ENCODE data around the gene SPATA2.
"Not testable (repeated sequence)": the region's sequence is repeated elsewhere in the genome, so short reads cannot be mapped to it uniquely, and the experiment has no call there.

The SPATA2 gene, protein sequence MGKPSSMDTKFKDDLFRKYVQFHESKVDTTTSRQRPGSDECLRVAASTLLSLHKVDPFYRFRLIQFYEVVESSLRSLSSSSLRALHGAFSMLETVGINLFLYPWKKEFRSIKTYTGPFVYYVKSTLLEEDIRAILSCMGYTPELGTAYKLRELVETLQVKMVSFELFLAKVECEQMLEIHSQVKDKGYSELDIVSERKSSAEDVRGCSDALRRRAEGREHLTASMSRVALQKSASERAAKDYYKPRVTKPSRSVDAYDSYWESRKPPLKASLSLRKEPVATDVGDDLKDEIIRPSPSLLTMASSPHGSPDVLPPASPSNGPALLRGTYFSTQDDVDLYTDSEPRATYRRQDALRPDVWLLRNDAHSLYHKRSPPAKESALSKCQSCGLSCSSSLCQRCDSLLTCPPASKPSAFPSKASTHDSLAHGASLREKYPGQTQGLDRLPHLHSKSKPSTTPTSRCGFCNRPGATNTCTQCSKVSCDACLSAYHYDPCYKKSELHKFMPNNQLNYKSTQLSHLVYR

DNA sequence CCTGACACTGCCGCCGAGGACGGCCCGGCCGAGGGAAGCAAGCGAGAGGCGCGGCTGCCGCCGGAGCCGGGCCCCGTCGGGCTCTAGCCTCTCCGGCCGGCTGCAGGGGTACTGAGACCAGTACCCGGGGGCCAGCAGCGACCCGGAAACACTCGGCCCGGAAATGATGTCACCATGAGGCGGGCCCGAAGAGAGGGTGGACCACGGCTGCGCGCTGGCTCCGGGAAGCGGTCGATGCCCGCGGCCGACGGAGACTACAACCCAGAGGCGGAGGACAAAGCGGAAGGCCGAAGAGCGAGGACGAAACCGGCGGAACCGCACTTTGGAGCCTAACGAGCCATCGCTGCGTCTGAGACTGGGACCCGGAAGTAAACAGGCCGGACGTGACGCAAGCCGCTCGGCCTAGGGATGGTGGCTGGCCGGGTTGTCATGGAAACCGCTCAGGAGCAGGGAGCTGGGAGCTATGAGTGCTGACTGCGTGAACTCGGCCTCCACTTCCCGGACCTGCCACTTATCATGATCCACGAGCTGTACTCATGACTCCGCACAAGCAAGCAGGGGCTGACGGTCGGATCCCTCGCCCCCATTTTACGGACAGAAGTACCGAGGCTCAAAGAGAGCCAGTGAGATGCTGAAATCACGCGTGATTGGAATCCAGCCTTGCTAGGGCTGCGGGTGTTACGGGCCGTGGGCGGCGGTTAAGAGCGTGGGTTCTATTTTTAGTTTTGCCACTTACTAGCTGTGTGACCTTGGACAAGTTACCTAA lies at the start of gene SPATA2:
Gene SPATA2, minus strand, starts transcription at position 150 of the 766 bp plus-strand sequence. CDS start 7,039 bp downstream, outside the sequence.
- peak; percentile 97 to 98 (median 98) for DNase-seq

DNA sequence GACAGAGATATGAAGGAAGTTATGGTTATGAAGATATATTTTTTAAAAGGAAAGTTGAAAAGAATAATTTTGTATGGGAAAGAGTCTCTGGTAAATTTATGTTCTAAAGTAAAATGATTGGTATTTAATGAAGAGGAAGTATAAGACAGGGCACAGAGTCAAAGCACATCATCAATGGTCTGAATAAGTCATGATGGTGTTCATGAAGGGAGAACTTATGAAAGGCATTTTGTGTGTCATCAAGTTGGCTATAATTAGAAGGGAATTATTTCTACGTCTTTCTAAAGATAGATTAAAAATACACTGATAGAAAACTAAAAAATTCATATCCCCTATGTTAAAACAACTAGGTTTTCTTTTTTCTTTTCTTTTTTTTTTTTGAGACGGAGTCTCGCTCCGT lies 46.1 kb upstream of the SPATA2 start:
- DNase-seq = peak in 2 of 3 donors; percentile 45 to 61

DNA sequence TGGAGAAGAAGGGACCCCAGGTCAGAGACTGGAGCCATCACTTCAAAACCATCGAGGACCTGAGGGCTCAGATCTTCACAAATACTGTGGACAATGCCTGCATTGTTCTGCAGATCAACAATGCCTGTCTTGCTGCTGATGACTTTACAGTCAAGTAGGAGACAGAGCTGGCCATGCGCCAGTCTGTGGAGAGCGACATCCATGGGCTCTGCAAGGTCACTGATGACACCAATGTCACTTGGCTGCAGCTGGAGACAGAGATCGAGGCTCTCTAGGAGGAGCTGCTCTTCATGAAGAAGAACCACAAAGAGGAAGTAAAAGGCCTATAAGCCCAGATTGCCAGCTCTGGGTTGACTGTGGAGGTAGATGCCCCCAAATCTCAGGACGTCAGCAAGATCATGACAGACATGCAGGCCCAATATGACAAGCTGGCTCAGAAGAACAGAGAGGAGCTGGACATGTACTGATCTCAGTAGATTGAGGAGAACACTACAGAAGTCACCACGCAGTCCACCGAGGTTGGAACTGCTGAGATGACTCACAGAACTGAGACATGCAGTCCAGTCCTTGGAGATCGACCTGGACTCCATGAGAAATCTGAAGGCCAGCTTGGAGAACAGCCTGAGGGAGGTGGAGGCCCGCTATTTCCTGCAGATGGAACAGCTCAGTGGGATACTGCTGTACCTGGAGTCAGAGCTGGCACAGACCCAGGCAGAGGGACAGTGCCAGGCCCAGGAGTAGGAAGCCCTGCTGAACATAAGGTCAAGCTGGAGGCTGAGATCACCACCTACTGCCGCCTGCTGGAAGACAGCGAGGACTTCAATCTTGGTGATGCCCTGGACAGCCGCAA lies 42.0 kb upstream of the SPATA2 start:
- DNase-seq = peak in 2 of 3 donors; percentile 21 to 27

DNA sequence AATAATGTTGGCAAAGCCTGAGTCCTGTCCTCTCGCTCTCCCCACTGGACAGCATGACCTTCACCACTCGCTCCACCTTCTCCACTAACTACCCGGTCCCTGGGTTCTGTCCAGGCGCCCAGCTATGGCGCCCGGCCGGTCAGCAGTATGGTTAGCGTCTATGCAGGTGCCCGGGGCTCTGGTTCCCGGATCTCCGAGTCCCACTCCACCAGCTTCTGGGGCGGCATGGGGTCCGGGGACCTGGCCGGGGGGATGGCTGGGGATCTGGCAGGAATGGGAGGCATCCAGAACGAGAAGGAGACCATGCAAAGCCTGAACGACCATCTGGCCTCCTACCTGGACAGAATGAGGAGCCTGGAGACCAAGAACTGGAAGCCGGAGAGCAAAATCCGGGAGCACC lies 41.4 kb upstream of the SPATA2 start:
- no peak for DNase-seq

DNA sequence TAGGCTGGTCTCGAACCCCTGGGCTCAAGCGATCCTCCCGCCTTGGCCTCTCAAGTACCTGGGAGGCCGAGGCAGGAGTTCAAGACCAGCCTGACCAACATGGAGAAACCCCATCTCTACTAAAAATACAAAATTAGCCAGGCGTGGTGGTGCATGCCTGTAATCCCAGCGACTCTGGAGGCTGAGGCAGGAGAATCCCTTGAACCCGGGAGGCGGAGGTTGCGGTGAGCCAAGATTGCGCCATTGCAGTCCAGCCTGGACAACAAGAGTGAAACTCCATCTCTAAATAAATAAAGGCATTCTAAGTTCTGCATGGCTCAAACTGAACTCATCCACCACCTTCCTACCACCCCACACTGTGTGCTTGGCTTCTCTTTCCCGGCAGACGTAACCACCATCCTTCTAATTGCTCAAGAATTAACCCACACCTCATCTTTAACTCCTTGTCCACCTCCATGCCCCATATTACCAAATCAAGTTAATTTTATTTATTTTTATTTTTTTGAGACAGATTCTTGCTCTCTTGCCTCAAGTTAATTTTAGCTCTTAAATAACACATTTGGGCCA lies 40.6 kb upstream of the SPATA2 start:
- DNase-seq = not testable (repeated sequence)

DNA sequence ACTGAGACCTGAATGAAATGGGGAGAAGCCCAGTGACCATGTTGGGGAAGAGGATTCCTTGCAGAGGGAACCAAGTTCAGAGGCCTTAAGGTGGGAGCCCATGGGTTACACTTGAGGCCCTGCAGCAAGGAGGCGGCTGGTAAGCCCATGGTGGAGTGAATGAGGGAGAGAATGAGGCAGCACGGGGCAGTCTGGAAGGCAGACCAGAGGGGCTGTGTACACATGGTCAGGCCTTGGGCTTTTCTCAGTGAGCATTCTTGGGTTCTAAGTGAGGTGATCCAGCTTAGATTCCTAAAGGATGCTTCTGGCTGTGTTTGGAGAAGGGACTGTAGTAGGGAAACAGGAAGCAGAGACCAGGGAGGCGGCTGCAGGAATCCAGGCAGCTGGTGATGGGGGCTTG lies 39.8 kb upstream of the SPATA2 start:
- no peak for DNase-seq

DNA sequence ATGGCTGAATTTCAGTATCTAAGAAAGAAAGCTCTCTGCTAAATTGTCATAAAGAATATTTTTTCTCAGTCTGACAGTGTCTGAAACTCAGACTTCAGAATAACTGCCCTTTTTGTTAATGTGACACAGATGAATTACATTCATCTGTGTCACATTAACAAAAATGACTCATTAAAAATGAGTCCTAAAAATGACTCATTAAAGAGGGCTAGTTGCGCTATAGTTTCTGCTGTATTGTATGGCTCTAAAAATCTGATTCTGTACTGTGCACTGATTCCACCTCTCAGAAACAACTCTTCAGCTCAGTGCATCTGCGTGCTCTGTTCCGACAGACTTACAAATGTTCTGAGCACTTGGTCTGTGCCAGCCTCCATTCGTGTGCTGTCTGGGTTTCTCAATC lies 35.8 kb upstream of the SPATA2 start:
- peak in 2 of 3 donors; percentile 42 to 65 for DNase-seq

DNA sequence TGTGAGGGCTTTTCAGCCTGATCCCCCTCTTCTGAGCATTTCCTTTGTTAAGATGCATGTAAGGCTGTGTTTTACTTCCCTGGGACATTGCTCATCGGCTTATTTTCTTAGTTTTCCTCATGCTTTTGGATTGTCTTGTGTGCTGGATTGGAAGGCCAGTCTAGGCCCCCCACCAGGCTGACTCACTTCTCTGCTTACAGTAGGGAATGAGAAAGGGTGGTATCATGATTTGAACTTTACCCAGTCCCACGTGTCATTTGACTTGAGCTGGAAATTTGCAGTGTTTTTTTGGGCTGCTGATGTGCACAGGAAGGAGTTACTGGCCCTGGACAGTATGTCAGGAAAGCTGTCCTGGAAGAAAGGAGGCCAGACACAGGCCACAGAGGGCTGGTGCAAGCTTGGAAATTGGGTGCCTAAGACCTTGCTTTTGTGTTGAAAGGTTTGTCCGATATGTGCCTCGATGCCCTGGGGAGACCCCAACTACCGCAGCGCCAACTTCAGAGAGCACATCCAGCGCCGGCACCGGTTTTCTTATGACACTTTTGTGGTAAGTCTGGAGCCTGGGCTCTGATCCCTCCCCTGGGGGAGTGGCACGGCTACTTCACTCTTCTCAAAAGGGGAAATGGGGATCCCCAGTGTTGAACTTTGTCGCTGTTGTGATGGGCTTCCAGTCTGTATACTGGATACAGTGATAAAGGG lies 33.6 kb upstream of the SPATA2 start:
- DNase-seq = peak in 1 of 3 donors; percentile 42

DNA sequence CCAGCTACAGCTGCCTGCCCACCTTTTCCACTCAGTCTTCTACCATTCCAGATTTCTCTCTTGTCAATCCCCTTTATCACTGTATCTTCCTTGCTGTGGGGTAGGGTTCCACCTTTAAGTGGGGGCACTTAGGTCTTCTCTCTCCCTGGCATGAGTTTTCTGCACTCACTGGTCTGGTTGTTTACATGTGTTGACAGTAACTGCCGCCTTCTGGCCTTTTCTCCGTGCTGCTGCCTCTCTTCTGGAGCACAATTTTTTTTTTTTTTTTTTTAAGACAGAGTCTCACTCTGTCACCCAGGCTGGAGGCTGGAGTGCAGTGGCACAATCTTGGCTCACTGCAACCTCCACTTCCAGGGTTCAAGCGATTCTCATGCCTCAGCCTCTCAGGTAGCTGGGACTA lies 32.8 kb upstream of the SPATA2 start:
- DNase-seq = no peak

DNA sequence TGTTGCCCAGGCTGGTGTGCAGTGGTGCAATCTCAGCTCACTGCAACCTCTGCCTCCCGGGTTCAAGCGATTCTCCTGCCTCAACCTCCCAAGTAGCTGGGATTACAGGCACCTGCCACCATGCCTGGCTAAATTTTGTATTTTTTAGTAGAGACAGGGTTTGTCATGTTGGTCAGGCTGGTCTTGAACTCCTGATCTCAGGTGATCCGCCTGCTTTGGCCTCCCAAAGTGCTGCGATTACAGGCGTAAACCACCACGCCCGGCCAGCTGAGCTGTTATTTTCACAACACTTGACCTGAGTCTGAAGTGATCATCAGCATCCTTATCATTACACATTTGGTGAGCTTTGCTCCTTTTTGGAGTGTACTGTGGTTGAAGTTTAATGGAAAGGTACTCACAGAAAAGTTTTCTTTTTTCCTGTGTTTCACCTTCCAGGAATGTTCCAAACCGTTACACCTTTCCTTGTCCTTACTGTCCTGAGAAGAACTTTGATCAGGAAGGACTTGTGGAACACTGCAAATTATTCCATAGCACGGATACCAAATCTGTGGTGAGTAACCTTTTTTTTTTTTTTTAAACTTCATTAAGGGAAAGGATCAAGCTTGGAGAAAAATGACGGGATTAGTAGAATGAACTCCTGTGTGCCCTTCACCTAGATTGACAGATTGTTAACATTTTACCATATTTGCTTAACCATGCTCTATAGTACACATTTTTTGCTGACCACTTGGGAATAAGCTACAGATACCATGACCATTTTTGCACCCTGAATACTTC lies 30.6 kb upstream of the SPATA2 start:
- no peak for DNase-seq

DNA sequence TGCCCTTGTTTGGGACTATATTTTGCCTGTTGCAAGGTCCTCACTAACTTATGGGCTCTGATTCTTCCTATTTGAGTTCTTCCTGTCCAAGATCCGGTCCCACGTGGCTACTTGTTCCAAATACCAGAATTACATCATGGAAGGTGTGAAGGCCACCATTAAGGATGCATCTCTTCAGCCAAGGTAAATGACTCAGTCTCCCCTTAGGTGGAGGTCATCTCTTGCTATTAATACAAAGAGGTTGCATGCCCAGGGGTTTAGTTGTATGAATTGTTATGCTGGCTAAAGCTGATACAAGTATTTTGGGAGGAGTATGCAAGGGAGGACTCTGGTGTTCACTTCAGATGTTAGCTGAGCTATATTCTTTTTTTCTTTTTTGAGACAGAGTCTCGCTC lies 30.0 kb upstream of the SPATA2 start:
- DNase-seq = no peak

DNA sequence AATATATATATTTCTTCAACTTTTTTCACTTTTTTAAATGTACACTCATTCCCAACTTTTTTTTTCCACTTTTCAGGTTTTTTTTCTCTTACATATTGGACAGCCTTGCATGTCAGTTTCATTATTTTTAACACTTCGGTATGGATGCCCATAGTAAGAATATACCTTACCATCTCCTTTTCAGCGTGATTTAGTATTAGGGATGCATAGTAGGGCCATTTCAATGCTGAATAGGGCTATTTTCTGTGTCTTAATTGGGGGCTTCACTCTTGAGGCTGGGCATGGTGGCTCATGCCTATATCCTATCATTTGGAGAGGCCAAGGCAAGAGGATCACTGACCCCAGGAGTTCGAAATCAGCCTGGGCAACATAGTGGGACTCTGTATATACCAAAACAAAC lies 27.6 kb upstream of the SPATA2 start:
- no peak for DNase-seq

DNA sequence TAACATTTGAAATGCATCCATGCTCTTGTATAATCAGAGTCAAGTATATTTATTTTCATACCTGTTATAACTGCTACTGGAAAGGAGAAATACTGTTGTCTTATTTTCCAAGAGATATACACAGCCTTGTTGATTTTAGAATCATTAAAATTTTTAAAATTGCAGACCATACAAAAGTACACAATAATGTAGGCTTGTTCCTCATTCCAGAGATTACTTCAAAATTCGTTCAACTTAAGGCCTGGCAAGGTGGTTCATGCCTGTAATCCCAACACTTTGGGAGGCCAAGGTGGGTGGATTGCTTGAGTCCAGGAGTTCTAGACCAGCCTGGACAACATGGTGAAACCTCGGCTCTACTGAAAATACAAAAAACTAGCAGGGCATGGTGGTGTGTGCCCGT lies 27.0 kb upstream of the SPATA2 start:
- no peak for DNase-seq

DNA sequence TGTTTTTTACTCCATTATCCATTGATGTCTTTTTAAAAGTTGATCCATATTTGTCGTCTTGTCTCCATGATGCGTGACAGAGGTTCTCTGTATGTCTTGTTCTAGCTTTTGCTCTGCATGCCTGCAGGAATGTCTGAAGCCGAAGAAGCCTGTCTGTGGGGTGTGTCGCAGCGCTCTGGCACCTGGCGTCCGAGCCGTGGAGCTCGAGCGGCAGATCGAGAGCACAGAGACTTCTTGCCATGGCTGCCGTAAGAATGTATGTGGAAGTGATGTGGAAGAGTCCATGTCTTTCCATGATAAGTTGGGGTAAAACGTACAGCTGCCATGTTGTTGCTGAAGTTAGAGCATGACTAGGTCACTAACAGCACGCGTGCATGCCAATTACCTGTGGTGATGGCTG lies 26.1 kb upstream of the SPATA2 start:
- DNase-seq = no peak

DNA sequence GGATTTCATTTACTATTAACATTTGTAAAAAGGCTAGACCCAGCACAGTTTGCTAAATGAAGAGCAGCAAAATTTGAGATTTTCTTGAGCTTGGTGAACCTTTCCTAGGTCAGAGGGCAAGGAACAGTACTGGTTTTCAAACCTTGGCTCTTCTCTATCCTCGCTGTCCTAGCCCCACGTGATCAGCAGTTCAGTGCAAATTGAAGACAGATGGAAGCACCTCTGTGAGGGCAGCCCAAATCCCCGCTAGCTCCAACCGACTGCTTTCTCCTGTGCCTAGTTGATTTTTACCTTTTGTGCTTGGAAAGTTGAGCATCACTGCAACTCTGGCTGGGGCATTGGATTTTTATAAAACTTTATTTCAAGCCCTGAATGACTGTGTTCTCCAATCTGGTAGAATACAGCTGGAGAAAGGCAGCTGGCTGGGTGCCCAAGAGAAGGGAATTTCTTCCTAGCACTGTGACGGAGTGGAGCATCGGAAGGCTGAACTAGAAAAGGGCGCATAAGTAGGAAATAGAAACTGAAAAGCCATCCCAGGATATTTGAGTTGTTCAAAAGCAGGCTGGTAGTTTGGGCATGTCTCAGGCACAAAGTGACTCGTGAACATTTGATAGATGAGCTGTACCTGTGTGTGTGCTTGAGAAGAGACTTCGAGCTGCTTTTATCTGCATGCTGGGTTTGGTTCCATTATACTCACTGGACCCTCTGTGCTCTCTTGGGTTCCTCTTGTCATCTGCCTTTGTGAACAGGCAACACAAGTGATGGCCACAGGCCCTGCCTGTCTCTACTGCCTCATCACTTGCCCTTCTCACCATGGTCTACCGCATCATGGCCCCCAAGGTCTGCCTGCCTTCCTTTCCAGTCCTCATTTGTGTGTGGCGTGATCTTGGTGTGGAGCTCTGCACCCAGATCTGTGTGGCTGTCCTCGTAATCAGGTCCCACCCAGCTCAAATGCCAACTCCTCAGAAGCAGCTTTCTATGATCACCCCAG lies 23.1 kb upstream of the SPATA2 start:
- DNase-seq = peak; percentile 37 to 69 (median 54)

DNA sequence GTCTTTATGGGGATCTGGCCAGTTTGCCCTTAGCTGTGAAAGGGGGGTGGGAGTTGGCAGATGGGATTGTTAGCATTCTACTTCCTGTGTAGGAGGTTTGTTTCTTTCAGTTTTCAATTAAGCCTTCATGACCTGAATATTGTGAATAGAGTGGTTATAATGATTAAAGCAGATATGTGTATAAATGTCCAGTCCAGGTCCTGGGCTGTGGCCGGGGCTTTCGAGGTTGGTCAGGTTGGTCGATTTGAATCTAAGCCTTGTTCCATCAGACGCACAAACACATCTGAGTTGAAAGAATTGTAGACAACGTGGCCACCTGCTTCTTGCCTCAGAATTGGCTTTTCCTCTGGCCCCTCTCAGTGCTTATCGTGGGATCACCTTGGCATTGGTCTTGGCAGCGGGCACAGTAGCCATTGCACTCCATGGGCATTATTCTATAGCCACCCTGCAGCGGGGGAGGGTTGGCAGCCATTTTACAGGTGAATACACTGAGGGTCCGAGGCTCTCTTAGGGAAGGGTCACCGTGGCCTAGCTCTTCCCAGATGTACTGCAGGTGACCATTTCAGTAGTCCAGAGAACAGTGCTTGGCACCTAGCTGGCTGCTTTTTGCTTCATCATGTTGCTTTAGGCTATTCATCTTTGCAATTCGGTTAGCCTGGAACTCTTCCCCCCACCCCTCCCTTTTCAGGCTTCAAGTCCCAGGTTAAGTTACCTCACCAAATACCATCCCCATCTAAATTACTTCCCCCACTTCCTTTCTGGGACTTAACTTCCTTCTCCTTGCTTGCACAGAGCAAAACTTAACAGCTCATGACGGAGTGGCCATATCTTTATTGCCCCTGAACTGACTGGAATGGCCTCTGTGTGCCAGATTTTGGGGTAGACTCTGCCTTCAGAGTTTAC lies 21.9 kb upstream of the SPATA2 start:
- peak in 2 of 3 donors; percentile 38 to 49 for DNase-seq

DNA sequence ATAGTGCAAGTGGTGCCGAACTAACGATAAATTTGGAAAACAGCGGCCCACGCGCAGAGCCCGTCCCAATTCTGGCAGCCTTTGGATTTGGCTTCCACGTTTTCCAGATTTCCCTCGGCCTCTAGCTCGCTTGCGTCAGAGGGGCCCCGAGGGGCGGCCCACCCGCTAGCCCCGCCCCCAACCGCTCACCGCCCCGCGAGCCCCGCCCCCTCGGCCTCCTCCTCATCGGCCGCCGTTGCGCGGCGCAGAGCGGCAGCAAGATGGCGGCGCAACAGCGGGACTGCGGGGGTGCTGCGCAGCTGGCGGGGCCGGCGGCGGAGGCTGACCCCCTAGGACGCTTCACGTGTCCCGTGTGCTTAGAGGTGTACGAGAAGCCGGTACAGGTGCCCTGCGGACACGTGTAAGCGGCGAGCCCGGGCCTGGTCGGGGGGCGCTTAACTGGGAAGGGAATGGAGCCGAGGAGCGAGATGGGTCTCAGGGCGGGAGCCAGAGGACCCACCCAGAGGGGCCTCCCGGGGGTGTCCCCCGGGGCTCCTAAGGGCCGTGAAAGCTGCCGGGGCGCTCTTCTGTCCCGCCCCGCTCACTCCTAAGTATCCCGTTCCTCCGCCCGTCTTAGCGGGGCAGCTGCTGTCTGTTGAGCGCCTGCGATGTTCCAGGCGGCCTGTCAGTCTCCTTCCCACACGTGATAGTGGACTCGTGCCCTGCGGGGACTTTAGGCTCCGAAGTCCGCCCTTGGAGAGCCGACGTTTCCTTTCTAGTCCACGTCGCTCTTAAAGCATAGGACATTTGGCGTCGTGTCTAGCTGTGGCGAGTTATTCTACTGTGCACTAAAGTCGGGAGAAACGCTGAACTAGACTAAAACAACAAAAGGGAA lies 21.1 kb upstream of the SPATA2 start, which contains the start of gene RNF114:
Gene RNF114, plus strand, starts transcription at position 245 of the 874 bp plus-strand sequence. Its CDS starts 16 bp downstream, at position 261.
- DNase-seq = peak; percentile 93 to 99 (median 98)

Data from suppressor macrophage treated with lipopolysaccharide for 1 hour (primary cell).